Peyer's patch (tissue), 4 donors: ENCODE measurements around the gene PHF21B.

Source experiments
- POLR2A ChIP-seq, 2 donors: fragments of 450-650 bp; IDR thresholded peaks; one replicate each; pipeline ENCODE4 v1.5.1; 2017; ENCODE audit warnings: antibody characterized with exemption in 2 of 2, mild to moderate bottlenecking in 2 of 2, moderate library complexity in 2 of 2
- TF ChIP-seq, protein P1 (sequence below), 6 experiments: fragments of 450-650 bp in 4 of 6; fragments of 200-600 bp in 2 of 6; sonication (generic) in 1 of 6; IDR thresholded peaks; one replicate each; pipeline ENCODE4 v1.5.1; 2017 to 2019; ENCODE audit warnings: antibody characterized with exemption in 6 of 6, mild to moderate bottlenecking in 3 of 6, moderate library complexity in 1 of 6

DNA sequence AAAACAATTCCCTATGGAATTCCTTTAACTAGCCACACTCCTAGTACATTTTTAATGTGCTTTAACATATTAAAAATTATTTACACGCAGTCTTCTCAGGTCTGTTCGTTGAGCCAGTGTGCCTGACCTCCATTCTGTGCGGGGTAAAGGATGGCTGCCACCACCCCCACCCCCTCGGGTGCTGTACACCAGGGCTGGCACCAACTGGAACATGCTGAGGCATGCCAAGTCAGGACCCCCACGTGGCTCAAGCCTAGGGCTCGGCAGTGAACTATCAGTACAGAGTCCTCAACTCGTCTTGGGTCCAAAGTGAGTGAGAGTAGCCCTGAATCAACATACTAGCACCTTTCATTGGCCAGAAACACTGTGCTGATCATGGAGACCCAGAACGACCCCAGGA is 32.5 kb upstream of the PHF21B start:
- TF ChIP-seq, protein P1, sequence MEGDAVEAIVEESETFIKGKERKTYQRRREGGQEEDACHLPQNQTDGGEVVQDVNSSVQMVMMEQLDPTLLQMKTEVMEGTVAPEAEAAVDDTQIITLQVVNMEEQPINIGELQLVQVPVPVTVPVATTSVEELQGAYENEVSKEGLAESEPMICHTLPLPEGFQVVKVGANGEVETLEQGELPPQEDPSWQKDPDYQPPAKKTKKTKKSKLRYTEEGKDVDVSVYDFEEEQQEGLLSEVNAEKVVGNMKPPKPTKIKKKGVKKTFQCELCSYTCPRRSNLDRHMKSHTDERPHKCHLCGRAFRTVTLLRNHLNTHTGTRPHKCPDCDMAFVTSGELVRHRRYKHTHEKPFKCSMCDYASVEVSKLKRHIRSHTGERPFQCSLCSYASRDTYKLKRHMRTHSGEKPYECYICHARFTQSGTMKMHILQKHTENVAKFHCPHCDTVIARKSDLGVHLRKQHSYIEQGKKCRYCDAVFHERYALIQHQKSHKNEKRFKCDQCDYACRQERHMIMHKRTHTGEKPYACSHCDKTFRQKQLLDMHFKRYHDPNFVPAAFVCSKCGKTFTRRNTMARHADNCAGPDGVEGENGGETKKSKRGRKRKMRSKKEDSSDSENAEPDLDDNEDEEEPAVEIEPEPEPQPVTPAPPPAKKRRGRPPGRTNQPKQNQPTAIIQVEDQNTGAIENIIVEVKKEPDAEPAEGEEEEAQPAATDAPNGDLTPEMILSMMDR (IDR thresholded peaks at IDR 0.05): no peak
- no peak for TF ChIP-seq POLR2A (IDR thresholded peaks at IDR 0.05)
